Astrocyte (in vitro differentiated cells and primary cell): ENCODE results near the gene ABTB2. TPM values are rescaled to one million over a fixed set of nuclear protein-coding genes. Genes with fewer than 3 reads are reported as not detected.

Experiments
- DNase-seq: peaks from one replicate; pipeline ENCODE4 v3.0.0-alpha.2; 2010; ENCODE audit warnings: low read depth
- FAIRE-seq: peaks from 2 replicates; lab custom pipeline; 2011; peaks lifted over from hg19 to GRCh38; lab: Jason Lieb, UNC
- H2AFZ ChIP-seq: 2 replicates; pipeline ENCODE4 v1.6.0; 2012; ENCODE audit warnings: low read depth, low read length, inconsistent platforms
- H3K27ac ChIP-seq: 2 replicates; pipeline ENCODE4 v1.5.1; 2011; ENCODE audit warnings: low read depth, low read length, inconsistent platforms
- H3K27me3 ChIP-seq: 2 replicates; pipeline ENCODE4 v1.6.0; 2011; ENCODE audit warnings: low read length, inconsistent platforms; ENCODE audit not compliant: insufficient read depth
- H3K36me3 ChIP-seq: 2 replicates; pipeline ENCODE4 v1.5.1; 2011; ENCODE audit warnings: low read length, inconsistent platforms; ENCODE audit not compliant: insufficient read depth
- H3K4me1 ChIP-seq: 2 replicates; pipeline ENCODE4 v1.5.1; 2011; ENCODE audit warnings: low read length, inconsistent platforms; ENCODE audit not compliant: insufficient read depth
- H3K4me2 ChIP-seq: 2 replicates; pipeline ENCODE4 v1.6.0; 2012; ENCODE audit warnings: low read length, inconsistent platforms
- H3K4me3 ChIP-seq: 2 replicates; pipeline ENCODE4 v1.5.1; 2011; ENCODE audit warnings: low read depth, mild to moderate bottlenecking, low read length, inconsistent platforms; ENCODE audit not compliant: insufficient read depth
- H3K79me2 ChIP-seq: 2 replicates; pipeline ENCODE4 v1.6.0; 2012; ENCODE audit warnings: mild to moderate bottlenecking, low read length, inconsistent platforms; ENCODE audit not compliant: insufficient read depth
- H3K9ac ChIP-seq: 2 replicates; pipeline ENCODE4 v1.6.0; 2012; ENCODE audit warnings: mild to moderate bottlenecking, low read length, inconsistent platforms
- H3K9me3 ChIP-seq: 2 replicates; pipeline ENCODE4 v1.5.1; 2012; ENCODE audit warnings: low read depth, mild to moderate bottlenecking, low read length, inconsistent platforms; ENCODE audit not compliant: insufficient read depth
- H4K20me1 ChIP-seq: 2 replicates; pipeline ENCODE4 v1.6.0; 2012; ENCODE audit warnings: low read length, inconsistent platforms; ENCODE audit not compliant: insufficient read depth
- H3K27ac Mint-ChIP-seq: one replicate; pipeline ENCODE4 v1.8.0; 2021; ENCODE audit warnings: mild to moderate bottlenecking, mixed read lengths; ENCODE audit not compliant: unreplicated experiment
- H3K27me3 Mint-ChIP-seq: one replicate; pipeline ENCODE4 v1.8.0; 2021; ENCODE audit warnings: low read depth, mixed read lengths; ENCODE audit not compliant: unreplicated experiment
- H3K36me3 Mint-ChIP-seq: one replicate; pipeline ENCODE4 v1.8.0; 2021; ENCODE audit warnings: low read depth, mixed read lengths; ENCODE audit not compliant: unreplicated experiment
- H3K4me1 Mint-ChIP-seq: one replicate; pipeline ENCODE4 v1.8.0; 2021; ENCODE audit warnings: low read depth, mixed read lengths; ENCODE audit not compliant: unreplicated experiment
- H3K4me3 Mint-ChIP-seq: one replicate; pipeline ENCODE4 v1.8.0; 2021; ENCODE audit warnings: mild to moderate bottlenecking, moderate library complexity, mixed read lengths; ENCODE audit not compliant: unreplicated experiment
- H3K9me3 Mint-ChIP-seq: one replicate; pipeline ENCODE4 v1.8.0; 2021; ENCODE audit warnings: mild to moderate bottlenecking, mixed read lengths; ENCODE audit not compliant: unreplicated experiment
- CTCF ChIP-seq: IDR thresholded peaks from 2 replicates; pipeline ENCODE4 v1.5.1; 2011; ENCODE audit warnings: low read depth, mild to moderate bottlenecking, inconsistent platforms, low read length, moderate library complexity; ENCODE audit not compliant: insufficient read depth
- EZH2 ChIP-seq: IDR thresholded peaks from 2 replicates; pipeline ENCODE4 v1.6.1; 2012; ENCODE audit warnings: mild to moderate bottlenecking, low read length, inconsistent platforms; ENCODE audit not compliant: insufficient read depth
- total RNA-seq: library from RNA; stranded (reverse); gene quantifications from 2 replicates; pipeline ENCODE4 v1.2.1, GENCODE V29; 2021

The ABTB2 gene
- total RNA-seq, 1 donor from 2014 or later = 14.1 TPM

GRCh38 chr11:34205326-34206035 is 152.3 kb downstream of the ABTB2 start:
- H3K9me3 ChIP-seq = no peaks in the 10 kb centered on the region
- TF ChIP-seq CTCF (no peak), EZH2 (no peak)

GRCh38 chr11:34204396-34205279 is 153.2 kb downstream of the ABTB2 start:
- Histone ChIP-seq H3K9ac (no peak overlapping the region), H3K27me3 (no peaks in the 10 kb centered on the region), H3K4me1 (peaks cover 22% of the 10 kb centered on the region), H3K4me2 (peak overlapping the region; percentile 59), H3K36me3 (no peaks in the 10 kb centered on the region), H3K27ac (no peak overlapping the region), H4K20me1 (peaks cover 59% of the 10 kb centered on the region), H3K79me2 (peaks cover 4% of the 10 kb centered on the region), H3K9me3 (no peaks in the 10 kb centered on the region), H2AFZ (no peak overlapping the region), H3K4me3 (no peak overlapping the region)
- H3K4me3 Mint-ChIP-seq = no peak overlapping the region
- DNase-seq (peak; percentile 70), FAIRE-seq (no peak)
- peaks cover 2% of the 10 kb centered on the region for H3K27me3 Mint-ChIP-seq
- peaks cover 46% of the 10 kb centered on the region for H3K4me1 Mint-ChIP-seq
- H3K27ac Mint-ChIP-seq = peak overlapping the region; percentile 83
- H3K9me3 Mint-ChIP-seq = no peaks in the 10 kb centered on the region
- H3K36me3 Mint-ChIP-seq = peaks cover 7% of the 10 kb centered on the region
- TF ChIP-seq CTCF = no peak
- no peak for TF ChIP-seq EZH2

More at GRCh38 chr11:34205326-34206035, 152.3 kb downstream of the ABTB2 start:
- no peaks in the 10 kb centered on the region for H3K27me3 Mint-ChIP-seq
- H2AFZ ChIP-seq = no peak overlapping the region
- FAIRE-seq (no peak), DNase-seq (peak; percentile 75)
- peaks cover 46% of the 10 kb centered on the region for H3K4me1 Mint-ChIP-seq
- peaks cover 22% of the 10 kb centered on the region for H3K4me1 ChIP-seq
- no peaks in the 10 kb centered on the region for H3K27me3 ChIP-seq
- H3K27ac ChIP-seq = no peak overlapping the region
- H4K20me1 ChIP-seq = peaks cover 56% of the 10 kb centered on the region
- no peak overlapping the region for H3K4me3 ChIP-seq
- no peaks in the 10 kb centered on the region for H3K36me3 ChIP-seq
- H3K79me2 ChIP-seq = peaks cover 4% of the 10 kb centered on the region
- no peak overlapping the region for H3K9ac ChIP-seq
- no peaks in the 10 kb centered on the region for H3K9me3 Mint-ChIP-seq
- peak overlapping the region; percentile 59 for H3K4me2 ChIP-seq
- peak overlapping the region; percentile 83 for H3K27ac Mint-ChIP-seq
- no peak overlapping the region for H3K4me3 Mint-ChIP-seq
- peaks cover 7% of the 10 kb centered on the region for H3K36me3 Mint-ChIP-seq
